Astrocyte (in vitro differentiated cells and primary cell): ENCODE results near the gene WDPCP.

Source experiments
- CTCF ChIP-seq: IDR thresholded peaks from 2 replicates; pipeline ENCODE4 v1.5.1; 2011; ENCODE audit warnings: low read depth, mild to moderate bottlenecking, inconsistent platforms, low read length, moderate library complexity; ENCODE audit not compliant: insufficient read depth
- EZH2 ChIP-seq: IDR thresholded peaks from 2 replicates; pipeline ENCODE4 v1.6.1; 2012; ENCODE audit warnings: mild to moderate bottlenecking, low read length, inconsistent platforms; ENCODE audit not compliant: insufficient read depth

- no peak for TF ChIP-seq CTCF
- no peak for TF ChIP-seq EZH2
These were observed 184.5 kb downstream of the WDPCP start for GRCh38 chr2:63403820-63404219.
